GM18907 (cell line): ENCODE data around the gene GATAD2B.
"Not testable (repeated sequence)": the region's sequence is repeated elsewhere in the genome, so short reads cannot be mapped to it uniquely, and the experiment has no call there.

Source experiments
- ATAC-seq: cut with Tn5 transposase; IDR thresholded peaks from one replicate; pipeline ENCODE4 v1.9.1; 2021; ENCODE audit warnings: mild to moderate bottlenecking, moderate library complexity; ENCODE audit not compliant: unreplicated experiment

GATAD2B gene

DNA sequence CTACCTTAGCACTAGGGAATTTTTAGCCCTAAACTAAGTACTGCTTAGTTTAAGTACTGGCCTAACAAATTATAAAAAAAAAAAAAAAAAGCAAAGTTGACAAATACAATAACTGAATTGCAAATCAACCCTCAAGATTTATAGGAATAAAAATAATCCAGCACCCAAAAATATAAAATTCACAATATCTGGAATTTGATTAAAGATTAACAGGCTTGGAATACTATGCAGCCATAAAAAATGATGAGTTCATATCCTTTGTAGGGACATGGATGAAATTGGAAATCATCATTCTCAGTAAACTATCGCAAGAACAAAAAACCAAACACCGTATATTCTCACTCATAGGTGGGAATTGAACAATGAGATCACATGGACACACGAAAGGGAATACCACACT is 78.4 kb downstream of the GATAD2B start:
- ATAC-seq: not testable (repeated sequence)

DNA sequence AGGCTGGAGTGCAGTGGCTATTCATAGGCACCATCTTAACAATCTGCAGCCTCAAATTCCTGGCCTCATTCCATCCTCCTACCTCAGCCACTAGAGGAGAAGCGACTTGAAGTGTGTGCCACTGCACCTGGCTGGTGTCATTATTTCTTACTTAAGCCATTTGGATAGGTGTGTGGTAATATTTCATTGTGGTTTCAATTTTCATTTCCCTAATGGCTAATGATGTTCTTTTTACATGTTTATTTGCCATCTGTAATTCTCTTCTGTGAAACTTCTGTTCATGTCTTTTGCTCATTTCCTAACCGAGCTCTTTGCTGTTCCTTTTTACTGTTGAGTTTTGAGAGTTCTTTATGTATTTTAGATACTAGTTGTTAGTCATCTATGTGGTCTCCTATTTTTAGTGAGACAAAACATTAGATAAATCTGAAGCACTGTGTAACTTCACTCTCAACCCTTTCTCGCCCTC is 80.7 kb downstream of the GATAD2B start:
- ATAC-seq: peak; percentile 74

DNA sequence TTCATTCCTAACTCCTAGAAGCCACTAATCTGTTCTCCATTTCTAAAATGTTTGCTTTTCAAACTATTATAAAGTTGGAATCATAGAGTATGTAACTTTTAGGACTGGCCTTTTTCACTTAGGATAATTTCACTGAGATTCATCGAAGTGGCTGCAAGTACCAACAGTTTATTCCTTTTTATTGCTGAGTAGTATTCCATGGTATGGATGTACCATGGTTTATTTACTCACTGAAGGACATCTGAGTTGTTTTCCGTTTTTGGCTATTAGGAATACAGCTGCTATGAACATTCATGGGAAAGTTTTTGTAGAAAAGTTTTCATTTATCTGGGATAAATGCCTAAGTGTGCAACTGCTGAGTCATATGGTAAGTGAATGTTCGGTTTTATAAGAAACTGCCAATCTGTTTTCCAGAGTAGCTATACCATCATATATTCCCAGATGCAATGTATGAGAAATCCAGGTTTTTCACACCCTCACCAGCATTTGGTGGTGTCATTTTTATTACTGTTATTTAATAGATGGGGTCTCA is 81.2 kb downstream of the GATAD2B start:
- ATAC-seq: no peak

DNA sequence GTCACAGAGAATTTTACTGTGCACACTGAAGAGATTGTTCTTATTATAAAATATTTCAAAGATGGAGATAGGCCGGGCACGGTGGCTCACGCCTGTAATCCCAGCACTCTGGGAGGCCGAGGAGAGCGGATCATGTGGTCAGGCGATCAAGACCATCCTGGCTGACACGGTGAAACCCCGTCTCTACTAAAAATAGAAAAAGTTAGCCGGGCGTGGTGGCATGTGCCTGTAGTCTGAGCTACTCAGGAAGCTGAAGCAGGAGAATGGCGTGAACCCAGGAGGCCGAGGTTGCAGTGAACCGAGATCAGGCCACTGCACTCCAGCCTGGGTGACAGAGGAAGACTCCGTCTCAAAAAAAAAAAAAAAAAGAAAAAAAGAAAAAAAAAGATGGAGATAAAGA is 82.0 kb downstream of the GATAD2B start:
- not testable (repeated sequence) for ATAC-seq

DNA sequence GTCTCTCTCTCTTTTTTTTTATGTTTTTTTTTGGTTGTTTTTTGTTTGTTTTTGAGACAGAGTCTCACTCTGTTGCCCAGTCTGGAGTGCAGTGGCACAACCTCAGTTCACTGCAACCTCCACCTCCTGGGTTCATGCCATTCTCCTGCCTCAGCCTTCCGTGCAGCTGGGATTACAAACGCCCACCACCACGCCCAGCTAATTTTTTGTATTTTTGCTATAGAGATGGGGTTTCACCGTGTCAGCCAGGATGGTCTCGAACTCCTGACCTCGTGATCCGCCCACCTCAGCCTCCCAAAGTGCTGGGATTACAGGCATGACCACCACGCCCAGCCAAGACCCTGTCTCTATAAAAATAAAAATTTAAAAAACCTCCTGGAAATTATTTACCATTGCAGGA is 88.8 kb downstream of the GATAD2B start:
- not testable (repeated sequence) for ATAC-seq

DNA sequence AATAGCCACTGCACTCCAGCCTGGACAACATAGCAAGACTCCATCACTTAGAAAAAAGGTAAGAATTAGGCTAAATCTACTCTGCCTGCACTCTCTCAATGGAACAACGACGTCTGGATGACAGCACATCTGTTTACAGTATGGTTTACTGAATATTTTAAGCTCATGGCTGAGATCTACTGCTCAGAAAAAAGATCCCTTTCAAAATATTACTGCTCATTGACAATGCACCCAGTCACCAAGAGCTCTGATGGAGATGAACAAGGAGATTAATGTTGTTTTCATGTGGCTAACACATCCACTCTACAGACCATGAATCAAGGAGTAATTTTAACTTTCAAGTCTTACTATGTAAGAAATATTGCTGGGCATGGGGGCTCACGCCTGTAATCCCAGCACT is 89.6 kb downstream of the GATAD2B start:
- ATAC-seq: no peak

DNA sequence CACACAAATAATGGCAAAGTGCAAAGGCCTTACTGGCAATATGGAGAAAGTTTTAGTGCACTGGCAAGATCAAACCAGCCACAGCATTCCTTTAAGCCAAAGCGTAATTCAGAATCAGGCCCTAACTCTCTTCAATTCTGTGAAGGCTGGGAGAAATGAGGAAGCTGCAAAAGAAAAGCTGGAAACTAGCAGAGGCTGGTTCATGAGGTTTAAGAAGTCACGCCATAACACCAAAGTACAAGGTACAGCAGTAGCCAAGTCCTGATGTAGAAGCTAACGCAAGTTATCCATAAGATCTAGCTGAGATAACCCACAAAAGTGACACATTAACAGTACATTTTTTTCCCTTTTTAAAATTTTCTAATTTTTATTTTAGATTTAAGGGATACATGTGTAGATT is 90.5 kb downstream of the GATAD2B start:
- no peak for ATAC-seq

DNA sequence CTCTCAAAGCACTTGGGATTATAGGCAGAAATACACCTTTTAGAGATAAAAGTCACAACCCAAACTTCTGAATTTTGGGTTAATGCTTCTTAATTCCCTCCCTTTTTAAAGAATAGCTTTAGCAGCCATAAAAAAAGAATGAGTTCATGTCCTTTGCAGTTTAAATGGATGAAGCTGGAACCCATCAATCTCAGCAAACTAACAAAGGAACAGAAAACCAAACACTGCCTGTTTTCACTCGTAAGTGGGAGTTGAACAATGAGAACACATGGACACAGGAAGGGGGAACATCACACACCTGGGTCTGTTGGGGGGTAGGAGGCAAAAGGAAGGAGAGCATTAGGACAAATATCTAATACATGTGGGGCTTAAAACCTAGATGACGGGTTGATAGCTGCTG is 91.7 kb downstream of the GATAD2B start:
- no peak for ATAC-seq

DNA sequence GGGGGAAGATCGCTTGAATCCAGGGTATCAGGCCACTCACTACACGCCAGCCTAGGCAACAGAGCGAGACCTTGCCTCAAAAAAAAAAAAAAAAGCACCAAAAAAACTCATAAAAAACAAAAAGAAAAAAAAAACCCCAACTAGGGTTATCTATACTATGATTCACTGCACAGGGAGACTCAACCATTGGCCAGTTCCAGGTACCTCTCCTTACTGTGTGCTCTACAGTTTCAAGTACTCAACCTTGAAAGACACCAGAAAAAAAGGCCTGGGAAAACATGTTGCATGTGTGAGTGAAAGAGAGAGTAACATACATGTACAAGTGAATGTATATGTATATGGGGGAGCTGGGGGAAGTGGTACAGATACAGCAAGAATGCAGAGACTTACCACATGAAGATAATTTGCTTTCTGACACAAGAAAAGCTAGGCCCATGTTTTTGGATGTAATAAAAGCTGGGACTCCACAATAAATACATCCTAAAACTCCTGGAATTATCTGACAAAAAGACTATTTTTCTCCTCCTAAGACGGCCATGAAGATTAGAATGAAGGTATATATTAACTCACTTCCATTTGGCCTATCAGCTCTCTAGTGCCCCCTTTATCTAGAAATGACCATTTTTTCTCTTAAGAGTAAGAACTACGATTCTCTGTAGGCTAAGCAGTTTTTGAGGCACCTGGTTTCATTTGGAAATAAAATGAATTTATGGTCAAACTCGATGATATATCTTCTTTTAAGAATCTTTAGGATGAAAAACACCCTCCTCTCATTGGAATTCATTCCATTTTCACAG is 95.4 kb downstream of the GATAD2B start:
- no peak for ATAC-seq

DNA sequence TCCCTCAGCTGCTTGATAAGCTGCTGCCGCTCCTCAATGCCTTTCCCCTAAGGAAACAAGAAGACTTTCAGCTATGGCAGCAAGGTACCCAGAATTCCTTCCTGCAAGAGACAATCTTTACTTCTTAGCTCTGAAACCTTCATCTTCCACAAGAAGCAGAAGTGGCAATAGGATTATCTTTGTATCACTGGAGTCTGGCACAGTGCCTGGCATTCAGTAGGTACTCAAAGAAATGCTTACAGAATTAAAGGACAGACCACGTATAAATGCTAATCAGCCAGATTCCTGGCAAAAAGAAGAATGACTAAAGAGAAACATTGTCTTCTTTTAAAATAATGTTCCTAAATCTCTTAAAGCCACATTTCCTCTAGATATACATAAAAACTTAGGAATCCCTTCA is 103.9 kb downstream of the GATAD2B start:
- no peak for ATAC-seq

DNA sequence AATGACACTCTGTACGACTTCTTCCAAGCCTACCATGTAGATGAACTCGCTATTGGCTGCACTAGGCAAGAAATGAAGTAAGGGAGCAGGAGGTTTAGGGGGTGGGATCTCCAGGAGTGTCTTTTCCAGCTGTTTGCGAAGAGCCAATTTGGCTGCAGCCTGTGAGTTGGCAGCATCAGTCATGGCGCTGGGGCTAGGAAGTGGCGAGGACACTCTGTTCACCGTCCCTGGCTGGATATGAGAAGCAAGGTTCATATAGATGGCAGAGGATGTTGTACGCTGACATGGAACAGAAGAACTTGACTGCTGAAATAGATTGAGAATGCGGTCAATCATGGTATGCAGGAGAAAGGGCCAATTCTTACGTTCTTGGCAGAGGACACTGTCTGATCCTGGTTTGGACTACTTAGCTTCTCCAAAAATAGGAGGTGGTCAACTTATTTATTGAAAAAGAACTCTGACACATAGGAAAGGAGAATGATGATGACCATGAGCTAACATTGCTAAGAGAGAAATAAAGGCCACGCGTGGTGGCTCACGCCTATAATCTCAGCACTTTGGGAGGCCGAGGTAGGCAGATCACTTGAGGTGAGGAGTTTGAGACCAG is 106.4 kb downstream of the GATAD2B start:
- no peak for ATAC-seq

DNA sequence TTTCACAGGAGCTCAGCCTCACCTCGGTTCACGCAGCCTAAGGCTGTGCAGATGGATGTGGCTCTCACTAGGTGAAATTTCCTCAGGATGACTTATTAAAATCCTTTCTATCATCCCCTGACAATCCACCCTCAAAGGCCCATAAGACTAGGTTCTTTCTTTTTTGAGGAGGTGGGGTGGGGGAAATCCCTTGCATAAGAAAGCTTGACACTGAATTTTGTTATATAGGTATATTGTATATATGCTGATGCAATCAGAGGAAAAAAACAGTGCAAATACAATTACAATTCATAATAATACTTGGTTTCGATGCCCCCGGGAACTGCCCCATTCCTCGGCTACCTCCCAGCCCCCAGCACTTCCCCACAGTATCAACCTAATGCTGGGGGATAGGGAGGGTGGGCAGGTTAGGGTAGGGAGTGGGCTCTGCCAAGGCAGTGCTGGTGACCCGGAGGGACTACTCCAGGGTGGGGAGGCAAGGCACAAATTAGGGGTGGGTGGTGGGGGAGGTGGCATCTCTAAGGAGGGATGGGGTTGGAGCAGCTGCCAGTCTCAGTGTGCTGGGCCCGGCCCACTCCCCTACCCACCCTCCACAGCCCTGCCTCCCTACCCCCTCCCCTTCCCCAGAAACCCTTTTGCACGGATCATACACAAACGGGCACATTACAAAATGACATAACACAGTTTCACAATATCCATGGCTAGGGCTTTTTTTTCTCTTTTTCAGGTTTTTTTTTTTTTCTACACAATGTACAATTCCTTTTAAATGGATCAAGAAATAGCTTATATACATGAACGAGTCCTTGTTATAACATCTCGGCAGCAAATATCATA is 116.7 kb downstream of the GATAD2B start:
- ATAC-seq: no peak

DNA sequence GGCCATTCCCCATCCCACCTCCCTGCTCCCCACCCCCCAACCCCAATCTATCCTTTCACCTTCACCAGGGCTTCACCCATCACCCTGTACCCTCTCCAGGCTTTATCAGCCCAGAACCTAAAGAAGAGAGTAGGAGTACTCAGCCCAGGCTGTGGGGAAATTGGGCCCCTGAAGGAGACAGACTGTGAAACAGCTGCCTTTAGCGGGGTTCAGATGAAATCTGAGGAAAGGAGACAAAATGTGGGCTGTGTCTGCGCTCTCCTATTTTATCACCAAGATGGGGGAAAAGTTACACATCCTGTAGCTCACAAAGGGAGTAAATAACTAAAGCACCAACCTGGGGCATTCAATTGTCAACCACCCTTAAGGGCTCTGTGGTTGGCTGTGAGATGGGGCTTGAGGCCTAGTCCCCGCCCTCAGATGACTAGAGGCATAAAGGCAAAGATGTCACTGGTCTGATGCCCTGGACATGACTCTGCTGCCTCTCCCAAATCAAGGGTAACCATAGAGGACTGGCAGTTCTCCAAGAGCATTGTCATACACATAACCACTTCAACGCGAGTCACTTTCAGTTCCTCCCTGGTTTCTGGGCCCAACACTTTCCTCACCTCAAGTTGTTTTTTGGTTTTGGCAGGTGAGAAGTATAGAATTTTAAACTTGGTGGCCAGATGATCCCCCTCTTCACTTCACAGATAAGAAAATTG is 117.6 kb downstream of the GATAD2B start:
- peak; percentile 88 for ATAC-seq

DNA sequence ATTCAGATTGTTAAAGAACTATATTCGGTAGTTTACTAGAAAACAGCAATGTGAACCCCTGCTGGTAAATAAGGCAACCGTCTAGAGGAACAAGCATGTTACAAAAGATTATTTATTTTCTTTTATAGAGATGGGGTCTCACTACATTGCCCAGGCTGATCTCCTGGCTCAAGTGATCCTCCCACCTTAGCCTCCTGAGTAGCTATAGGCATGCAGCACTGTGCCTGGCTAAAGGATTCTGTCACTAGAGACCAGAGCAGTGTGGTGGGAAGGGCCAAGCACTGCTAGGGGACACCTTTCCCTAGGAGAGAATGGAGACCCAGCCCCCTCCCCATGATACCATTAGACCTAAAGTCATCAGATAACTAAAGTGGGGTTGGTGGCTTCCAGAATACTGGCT is 118.7 kb downstream of the GATAD2B start:
- no peak for ATAC-seq

DNA sequence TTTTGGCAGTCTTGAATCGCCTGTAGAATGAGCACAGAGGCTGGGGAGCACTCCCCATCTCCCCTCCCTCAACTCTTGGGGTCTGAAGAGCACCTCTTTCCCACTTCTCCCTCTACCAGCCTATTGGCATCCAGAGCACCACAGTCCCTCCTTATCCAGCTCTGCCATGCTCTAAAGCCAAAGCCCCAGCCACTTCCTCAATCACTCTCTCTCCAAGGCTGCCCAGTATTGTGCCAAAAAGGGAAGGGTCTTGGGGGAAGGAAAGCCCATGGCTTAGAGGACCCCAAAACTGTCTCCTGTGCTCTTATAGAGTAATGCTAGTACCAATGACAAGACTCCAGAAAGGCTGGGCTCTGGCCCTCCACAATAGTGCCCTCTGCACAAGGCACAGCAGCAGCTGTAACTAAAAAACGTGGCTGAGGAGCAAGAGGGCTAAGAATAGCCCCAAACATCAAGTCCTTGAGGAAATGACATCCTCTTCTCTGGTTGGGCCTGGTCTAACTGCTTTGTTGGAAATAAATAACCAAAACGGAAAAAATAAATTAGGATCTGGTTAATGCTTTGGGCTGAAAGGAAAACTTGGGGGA is 119.2 kb downstream of the GATAD2B start:
- ATAC-seq: no peak

DNA sequence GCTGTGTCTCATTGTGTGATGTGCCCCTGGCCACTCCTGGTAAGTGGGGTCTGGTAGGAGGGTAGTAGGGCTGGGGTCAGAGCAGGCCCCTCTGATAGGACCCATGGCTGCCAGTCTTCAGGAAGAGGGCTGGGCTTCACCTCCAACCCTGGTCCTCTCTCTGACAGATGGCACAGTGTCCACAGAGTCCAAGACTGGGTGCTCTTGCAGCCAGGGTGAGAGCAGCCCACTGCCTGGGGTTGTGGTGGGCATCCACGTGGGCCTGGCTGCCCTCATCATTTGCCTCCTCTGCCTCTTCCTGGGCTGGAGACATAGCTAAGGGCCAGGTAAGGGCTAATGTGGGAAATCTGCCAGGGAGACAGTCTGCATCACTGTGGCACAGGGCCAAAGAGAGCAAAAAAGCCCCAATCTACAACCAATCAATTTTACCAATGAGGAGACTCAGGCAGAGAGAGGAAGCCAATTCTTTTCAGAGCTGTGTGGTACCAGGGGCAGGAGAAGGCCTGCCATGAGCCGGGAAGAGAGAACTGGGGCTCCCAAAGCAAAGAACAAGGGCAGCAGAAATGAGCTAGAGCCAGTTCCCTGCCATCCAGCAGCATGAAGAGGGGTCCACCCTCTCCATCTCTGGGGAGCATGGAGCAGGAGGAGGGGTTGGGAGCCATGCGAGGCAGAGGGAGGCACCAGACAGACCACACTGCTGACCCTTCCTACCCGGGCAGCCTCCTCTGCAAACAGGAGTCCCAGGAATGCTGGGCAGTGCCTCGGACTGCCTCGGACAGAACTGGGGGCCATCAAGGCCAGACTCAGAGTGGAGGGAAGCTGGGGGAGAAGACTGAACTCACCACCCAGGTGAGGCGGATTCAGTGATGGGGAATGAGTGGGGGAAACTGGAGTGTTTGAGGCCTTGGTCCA is 120.7 kb downstream of the GATAD2B start:
- no peak for ATAC-seq

DNA sequence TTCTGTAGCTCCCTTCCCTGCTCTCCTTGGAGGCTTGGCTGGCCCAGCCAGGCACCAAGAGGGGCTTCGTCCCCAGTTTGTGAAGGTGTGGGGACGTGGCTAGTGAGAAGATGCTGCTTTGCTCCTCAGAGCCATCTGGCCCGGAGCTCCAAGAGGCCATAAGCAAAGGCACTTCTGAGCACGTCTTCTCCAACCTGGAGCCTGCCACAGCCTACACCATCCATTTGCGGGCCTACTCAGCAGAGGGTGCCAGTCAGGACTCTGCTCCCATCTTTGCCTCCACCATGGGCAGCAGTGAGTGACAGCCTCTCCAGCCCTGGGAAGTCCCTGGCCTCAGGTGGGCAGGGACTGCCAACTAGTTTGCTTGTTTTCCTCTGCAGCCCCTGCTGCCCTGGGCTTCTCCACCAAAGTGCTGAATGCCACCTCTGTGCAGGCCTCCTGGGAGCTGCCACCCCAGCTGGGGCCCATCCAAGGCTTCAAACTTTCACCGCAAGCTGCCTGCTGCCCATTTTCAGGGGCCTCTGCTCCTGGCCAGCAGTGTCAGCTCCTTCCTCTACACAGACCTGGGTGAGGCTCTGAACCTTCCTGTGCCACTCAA is 121.6 kb downstream of the GATAD2B start:
- no peak for ATAC-seq

DNA sequence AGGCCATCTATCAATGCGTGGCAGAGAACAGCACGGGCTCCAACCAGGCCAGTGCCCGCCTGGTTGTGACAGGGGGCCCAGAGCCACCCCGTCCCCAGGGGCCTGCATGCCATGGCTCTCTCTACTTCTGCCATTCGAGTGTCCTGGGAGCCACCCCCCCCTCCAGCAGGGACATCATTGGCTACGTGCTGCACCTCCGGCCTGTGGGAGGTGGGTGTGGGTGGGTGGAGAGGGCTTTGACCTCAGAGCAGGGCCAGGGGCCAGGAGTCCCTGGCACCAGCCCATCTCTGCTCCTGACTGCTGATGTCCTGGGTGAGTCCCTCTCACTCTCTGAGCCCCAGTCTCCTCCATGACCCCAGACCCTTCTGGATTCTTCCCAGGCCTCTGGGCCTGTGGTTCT is 122.3 kb downstream of the GATAD2B start:
- no peak for ATAC-seq
